LoVo (cell line): ENCODE data around the gene ZFAND3.

Source experiments
- DNase-seq: peaks from one replicate; pipeline ENCODE4 v3.0.0-alpha.2; 2016; ENCODE audit warnings: low spot score

Gene ZFAND3

GRCh38 chr6:38154731-38155130, 335.2 kb downstream of the ZFAND3 start:
- DNase-seq = no peak

- no peak for DNase-seq
Measured at GRCh38 chr6:38155144-38155543, 335.6 kb downstream of the ZFAND3 start.

- DNase-seq = no peak
Measured at GRCh38 chr6:38155621-38156204, 336.2 kb downstream of the ZFAND3 start.

GRCh38 chr6:38156818-38157565, 337.5 kb downstream of the ZFAND3 start:
- no peak for DNase-seq

- no peak for DNase-seq
Measured at GRCh38 chr6:38157905-38158304, 338.4 kb downstream of the ZFAND3 start.

GRCh38 chr6:38158762-38159350, 339.3 kb downstream of the ZFAND3 start:
- DNase-seq = no peak

GRCh38 chr6:38159596-38159995, 340.1 kb downstream of the ZFAND3 start:
- no peak for DNase-seq

GRCh38 chr6:38160831-38161230, 341.3 kb downstream of the ZFAND3 start:
- DNase-seq = no peak

GRCh38 chr6:38161331-38161730, 341.8 kb downstream of the ZFAND3 start:
- no peak for DNase-seq

GRCh38 chr6:38161754-38162492, 342.4 kb downstream of the ZFAND3 start:
- no peak for DNase-seq

GRCh38 chr6:38162493-38163185, 343.1 kb downstream of the ZFAND3 start:
- DNase-seq = no peak

- DNase-seq = no peak
Measured at GRCh38 chr6:38163186-38164130, 343.9 kb downstream of the ZFAND3 start.

- no peak for DNase-seq
Measured at GRCh38 chr6:38164131-38164481, 344.6 kb downstream of the ZFAND3 start.

- no peak for DNase-seq
Measured at GRCh38 chr6:38164671-38165108, 345.2 kb downstream of the ZFAND3 start.

GRCh38 chr6:38166411-38167240, 347.1 kb downstream of the ZFAND3 start:
- DNase-seq = no peak

GRCh38 chr6:38167598-38167997, 348.1 kb downstream of the ZFAND3 start:
- DNase-seq = no peak

GRCh38 chr6:38168126-38168525, 348.6 kb downstream of the ZFAND3 start:
- no peak for DNase-seq

GRCh38 chr6:38168699-38169098, 349.2 kb downstream of the ZFAND3 start:
- DNase-seq = no peak

- DNase-seq = no peak
Measured at GRCh38 chr6:38169221-38169976, 349.9 kb downstream of the ZFAND3 start.
